ENCODE results near the gene PTPRN2. TPM values are rescaled to one million over a fixed set of nuclear protein-coding genes. Genes with fewer than 3 reads are reported as not detected.

Gene PTPRN2
- polyA plus RNA-seq, 1 experiment, result 0.02 TPM

DNA sequence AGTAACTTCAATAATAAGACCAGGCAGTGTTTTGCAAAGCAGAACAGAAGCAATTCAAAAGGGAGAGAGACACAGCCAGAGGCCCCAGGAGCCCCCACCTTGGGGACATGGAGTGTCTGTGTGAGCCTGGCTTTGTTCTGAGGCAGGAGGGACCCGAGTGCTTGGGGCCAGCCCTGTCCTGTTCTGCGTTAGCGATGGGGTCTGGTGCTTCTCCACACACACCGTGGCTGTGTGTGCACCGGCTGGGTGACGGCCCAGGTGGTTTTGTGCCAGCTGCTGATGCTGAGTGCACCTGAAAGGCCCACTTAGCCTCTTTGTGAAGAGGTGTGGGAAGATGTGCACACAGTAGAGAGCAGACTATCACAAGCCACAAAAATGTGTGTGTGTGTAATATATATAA, 781.9 kb downstream of the PTPRN2 start:
- DNase-seq (ENCODE audit: low read depth, low spot score), result no peak
- H3K9me3 ChIP-seq (ENCODE audit: control insufficient read depth, insufficient read depth, low read length), result peaks cover 68% of the 10 kb centered on the region
- H3K27ac ChIP-seq (ENCODE audit: low read depth, low read length), result no peak overlapping the region
- H3K27me3 ChIP-seq (ENCODE audit: control insufficient read depth, insufficient read depth, low read length), result no peaks in the 10 kb centered on the region
- ChIA-PET CTCF (no interaction called here), POLR2A (interaction anchor here (0.6 kb wide), 1 partner anchor 290 kb away, joined by 3 read pairs; no protein-coding TSS in a partner anchor)
- TF ChIP-seq, protein P1, sequence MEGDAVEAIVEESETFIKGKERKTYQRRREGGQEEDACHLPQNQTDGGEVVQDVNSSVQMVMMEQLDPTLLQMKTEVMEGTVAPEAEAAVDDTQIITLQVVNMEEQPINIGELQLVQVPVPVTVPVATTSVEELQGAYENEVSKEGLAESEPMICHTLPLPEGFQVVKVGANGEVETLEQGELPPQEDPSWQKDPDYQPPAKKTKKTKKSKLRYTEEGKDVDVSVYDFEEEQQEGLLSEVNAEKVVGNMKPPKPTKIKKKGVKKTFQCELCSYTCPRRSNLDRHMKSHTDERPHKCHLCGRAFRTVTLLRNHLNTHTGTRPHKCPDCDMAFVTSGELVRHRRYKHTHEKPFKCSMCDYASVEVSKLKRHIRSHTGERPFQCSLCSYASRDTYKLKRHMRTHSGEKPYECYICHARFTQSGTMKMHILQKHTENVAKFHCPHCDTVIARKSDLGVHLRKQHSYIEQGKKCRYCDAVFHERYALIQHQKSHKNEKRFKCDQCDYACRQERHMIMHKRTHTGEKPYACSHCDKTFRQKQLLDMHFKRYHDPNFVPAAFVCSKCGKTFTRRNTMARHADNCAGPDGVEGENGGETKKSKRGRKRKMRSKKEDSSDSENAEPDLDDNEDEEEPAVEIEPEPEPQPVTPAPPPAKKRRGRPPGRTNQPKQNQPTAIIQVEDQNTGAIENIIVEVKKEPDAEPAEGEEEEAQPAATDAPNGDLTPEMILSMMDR (IDR thresholded peaks at IDR 0.05; ENCODE audit: low read depth, low read length), result no peak
- no peak overlapping the region for H3K4me3 ChIP-seq (ENCODE audit: low read depth, low read length)

DNA sequence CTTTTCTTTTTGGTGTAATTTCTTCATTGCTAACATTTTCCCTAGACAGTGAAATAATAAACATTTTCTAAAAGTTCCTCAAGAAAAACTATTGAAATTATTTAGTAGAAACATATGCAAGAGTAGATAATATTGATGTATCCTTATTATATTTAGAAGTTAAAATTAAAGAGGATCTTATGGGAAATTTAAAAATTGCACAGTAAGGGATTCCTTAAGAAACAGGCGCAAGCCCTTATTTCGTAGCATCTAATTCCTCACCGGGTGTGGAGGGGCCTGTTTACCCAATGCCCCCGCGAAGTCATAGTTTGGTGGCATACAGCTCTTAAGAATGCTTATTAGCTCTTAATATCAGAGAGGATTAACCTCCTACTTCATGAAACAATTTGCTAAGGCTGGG, 783.7 kb downstream of the PTPRN2 start:
- H3K27me3 ChIP-seq (ENCODE audit: control insufficient read depth, insufficient read depth, low read length), result no peaks in the 10 kb centered on the region
- H3K27ac ChIP-seq (ENCODE audit: low read depth, low read length), result no peak overlapping the region
- CTCF ChIA-PET, result no interaction called here
- H3K9me3 ChIP-seq (ENCODE audit: control insufficient read depth, insufficient read depth, low read length), result peaks cover 67% of the 10 kb centered on the region
- POLR2A ChIA-PET, result no interaction called here
- TF ChIP-seq, protein P1 (IDR thresholded peaks at IDR 0.05; ENCODE audit: low read depth, low read length), result no peak
- no peak for DNase-seq (ENCODE audit: low read depth, low spot score)
- no peak overlapping the region for H3K4me3 ChIP-seq (ENCODE audit: low read depth, low read length)

DNA sequence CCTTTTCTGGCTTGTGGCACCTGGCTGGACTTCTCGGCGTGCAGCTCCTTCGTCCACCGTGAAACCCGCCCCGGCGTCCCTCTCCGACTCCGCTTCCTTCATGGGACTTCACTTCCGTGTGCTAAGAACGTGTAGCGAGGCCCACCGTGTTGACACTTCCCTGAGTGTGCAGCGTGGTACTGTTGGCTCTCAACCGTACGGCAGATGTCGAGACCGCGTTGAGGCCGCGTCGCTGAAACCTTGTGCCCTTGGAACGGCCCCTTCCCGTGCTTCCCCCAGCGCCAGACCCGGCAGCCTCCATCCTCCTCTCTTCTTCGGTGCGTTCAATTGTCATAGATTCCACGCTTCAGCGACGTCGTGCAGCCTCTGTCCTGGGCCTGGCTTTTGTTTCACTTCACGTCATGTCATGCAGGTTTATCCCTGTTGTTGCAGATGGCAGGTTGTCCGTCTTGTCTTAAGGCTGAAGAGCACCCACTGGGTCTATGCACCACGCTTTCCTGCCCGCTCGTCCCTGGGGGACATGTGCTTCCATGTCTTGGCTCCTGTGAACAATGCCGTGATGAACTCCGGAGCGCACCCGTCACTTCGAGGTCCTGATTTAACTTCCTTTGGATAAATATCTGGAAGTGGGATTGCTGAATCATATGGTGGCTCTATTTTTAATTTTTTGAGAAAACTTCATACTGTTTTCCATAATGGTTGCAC, 785.5 kb downstream of the PTPRN2 start:
- ChIA-PET CTCF (no interaction called here), POLR2A (no interaction called here)
- H3K27ac ChIP-seq (ENCODE audit: low read depth, low read length), result no peak overlapping the region
- TF ChIP-seq, protein P1 (IDR thresholded peaks at IDR 0.05; ENCODE audit: low read depth, low read length), result no peak
- peaks cover 66% of the 10 kb centered on the region for H3K9me3 ChIP-seq (ENCODE audit: control insufficient read depth, insufficient read depth, low read length)
- no peak overlapping the region for H3K4me3 ChIP-seq (ENCODE audit: low read depth, low read length)
- no peaks in the 10 kb centered on the region for H3K27me3 ChIP-seq (ENCODE audit: control insufficient read depth, insufficient read depth, low read length)
- DNase-seq (ENCODE audit: low read depth, low spot score), result no peak

DNA sequence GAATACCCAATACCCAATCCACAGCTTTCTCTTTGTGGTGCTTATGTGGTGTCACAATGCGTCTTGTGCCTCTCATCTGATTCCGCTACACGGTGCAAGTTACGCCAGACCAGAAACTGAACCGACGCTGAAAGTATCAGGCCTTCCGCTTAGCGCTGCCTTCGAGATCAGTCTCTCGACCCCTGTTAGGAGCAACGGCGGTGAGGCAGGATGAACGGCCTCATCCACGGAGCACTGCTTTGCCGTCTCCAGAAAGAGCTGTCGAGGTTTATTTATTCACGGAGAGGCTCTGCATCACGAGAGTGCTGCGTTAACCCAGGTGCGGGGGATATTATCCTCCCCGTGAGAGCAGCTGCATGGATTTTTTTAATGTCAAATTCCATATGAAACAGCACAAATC, 786.5 kb downstream of the PTPRN2 start:
- POLR2A ChIA-PET, result no interaction called here
- Histone ChIP-seq H3K4me3 (ENCODE audit: low read depth, low read length) (no peak overlapping the region), H3K27me3 (ENCODE audit: control insufficient read depth, insufficient read depth, low read length) (no peaks in the 10 kb centered on the region), H3K9me3 (ENCODE audit: control insufficient read depth, insufficient read depth, low read length) (peaks cover 69% of the 10 kb centered on the region), H3K27ac (ENCODE audit: low read depth, low read length) (no peak overlapping the region)
- CTCF ChIA-PET, result no interaction called here
- TF ChIP-seq, protein P1 (IDR thresholded peaks at IDR 0.05; ENCODE audit: low read depth, low read length), result no peak
- DNase-seq (ENCODE audit: low read depth, low spot score), result no peak

DNA sequence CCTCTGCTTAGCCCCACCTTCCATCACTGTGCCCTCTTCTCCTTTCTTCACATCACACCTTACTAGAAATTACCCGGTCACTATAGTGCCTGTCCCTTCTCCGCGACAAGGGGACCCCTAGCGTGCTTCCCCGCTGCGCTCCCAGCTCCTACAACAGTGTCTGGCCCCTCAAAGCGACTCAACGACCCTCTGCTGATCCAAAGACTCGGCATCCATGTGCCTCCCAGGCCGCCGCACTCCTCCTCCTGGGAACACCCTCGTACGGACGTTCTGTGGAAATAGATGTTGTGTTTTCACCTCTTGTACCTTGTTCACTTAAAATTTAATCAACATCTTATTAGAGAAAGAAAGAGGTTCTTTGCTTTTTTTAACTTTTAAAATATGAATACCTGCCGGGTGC, 787.3 kb downstream of the PTPRN2 start:
- Histone ChIP-seq H3K27ac (ENCODE audit: low read depth, low read length) (no peak overlapping the region), H3K4me3 (ENCODE audit: low read depth, low read length) (no peak overlapping the region), H3K9me3 (ENCODE audit: control insufficient read depth, insufficient read depth, low read length) (peaks cover 73% of the 10 kb centered on the region), H3K27me3 (ENCODE audit: control insufficient read depth, insufficient read depth, low read length) (no peaks in the 10 kb centered on the region)
- CTCF ChIA-PET, result no interaction called here
- no peak for DNase-seq (ENCODE audit: low read depth, low spot score)
- TF ChIP-seq, protein P1 (IDR thresholded peaks at IDR 0.05; ENCODE audit: low read depth, low read length), result no peak
- POLR2A ChIA-PET, result no interaction called here
